Large intestine (tissue), 3 donors: ENCODE measurements around the gene CSTA. TPM values are rescaled to one million over a fixed set of nuclear protein-coding genes. Genes with fewer than 3 reads are reported as not detected.
"Not testable (repeated sequence)": the region's sequence is repeated elsewhere in the genome, so short reads cannot be mapped to it uniquely, and the experiment has no call there.

ENCODE experiments used
- DNase-seq, 2 donors: peaks; one replicate each; pipeline versions ENCODE4 v3.0.0 to v3.0.0-alpha.2; 2013
- H3K27ac ChIP-seq: one replicate; pipeline ENCODE4 v1.5.1; 2013; ENCODE audit warnings: low read length
- H3K27me3 ChIP-seq: 2 replicates; pipeline ENCODE4 v1.6.1; 2013; ENCODE audit warnings: low read length; ENCODE audit not compliant: control insufficient read depth, insufficient read depth
- H3K36me3 ChIP-seq: 2 replicates; pipeline ENCODE4 v1.6.1; 2013; ENCODE audit warnings: low read length; ENCODE audit not compliant: control insufficient read depth, insufficient read depth
- H3K4me1 ChIP-seq: one replicate; pipeline ENCODE4 v1.6.1; 2013; ENCODE audit warnings: low read length; ENCODE audit not compliant: control insufficient read depth, insufficient read depth
- H3K4me3 ChIP-seq: one replicate; pipeline ENCODE4 v1.5.1; 2013; ENCODE audit warnings: low read length
- H3K9me3 ChIP-seq: one replicate; pipeline ENCODE4 v1.6.1; 2013; ENCODE audit warnings: mild to moderate bottlenecking, low read depth, low read length, moderate library complexity; ENCODE audit not compliant: control insufficient read depth
- WGBS: methylation state at CpG from one replicate; pipeline ENCODE4 v1.1.5; 2013; ENCODE audit warnings: low lambda C conversion rate; ENCODE audit not compliant: insufficient coverage; 5-methylcytosine and 5-hydroxymethylcytosine counted together
- polyA plus RNA-seq: library from polyadenylated mRNA; unstranded; fragments of 120-200 nt; gene quantifications from one replicate; pipeline ENCODE4 v1.2.1, GENCODE V29; 2013

Gene CSTA
- polyA plus RNA-seq, 1 donor = 1.2 TPM

GRCh38 chr3:122353215-122353614 lies 28.2 kb downstream of the CSTA start:
- no CpG with 5 or more reads among the region's 2 CpGs for WGBS
- Histone ChIP-seq H3K4me3 (no peak overlapping the region), H3K36me3 (peaks cover under 1% of the 10 kb centered on the region), H3K27me3 (no peaks in the 10 kb centered on the region), H3K27ac (no peak overlapping the region), H3K9me3 (no peaks in the 10 kb centered on the region), H3K4me1 (no peaks in the 10 kb centered on the region)
- DNase-seq = no peak

- no CpG with 5 or more reads among the region's 1 CpG for WGBS
Observed at GRCh38 chr3:122353893-122354401, 28.9 kb downstream of the CSTA start.

GRCh38 chr3:122355612-122356011 lies 30.6 kb downstream of the CSTA start:
- 51% methylated on average over 4 of the region's 4 CpGs for WGBS
- H3K36me3 ChIP-seq = peaks cover 7% of the 10 kb centered on the region
- no peak overlapping the region for H3K4me3 ChIP-seq
- H3K27me3 ChIP-seq = no peaks in the 10 kb centered on the region
- no peaks in the 10 kb centered on the region for H3K9me3 ChIP-seq
- H3K27ac ChIP-seq = no peak overlapping the region
- no peaks in the 10 kb centered on the region for H3K4me1 ChIP-seq
- DNase-seq = no peak

More at GRCh38 chr3:122353893-122354401, 28.9 kb downstream of the CSTA start:
- no peak for DNase-seq
- Histone ChIP-seq H3K4me3 (no peak overlapping the region), H3K27me3 (no peaks in the 10 kb centered on the region), H3K4me1 (no peaks in the 10 kb centered on the region), H3K27ac (no peak overlapping the region), H3K9me3 (no peaks in the 10 kb centered on the region), H3K36me3 (peaks cover 7% of the 10 kb centered on the region)

- DNase-seq = peak; percentile 33 to 37
- Histone ChIP-seq H3K4me3 (no peak overlapping the region), H3K36me3 (peaks cover 7% of the 10 kb centered on the region), H3K27ac (no peak overlapping the region), H3K4me1 (peaks cover 6% of the 10 kb centered on the region), H3K27me3 (no peaks in the 10 kb centered on the region), H3K9me3 (no peaks in the 10 kb centered on the region)
- no CpG with 5 or more reads among the region's 4 CpGs for WGBS
Observed at GRCh38 chr3:122356402-122356801, 31.4 kb downstream of the CSTA start.

- no peaks in the 10 kb centered on the region for H3K9me3 ChIP-seq
- no peak overlapping the region for H3K4me3 ChIP-seq
- 100% methylated on average over 1 of the region's 2 CpGs for WGBS
- DNase-seq = no peak
- no peaks in the 10 kb centered on the region for H3K27me3 ChIP-seq
- H3K36me3 ChIP-seq = peaks cover 7% of the 10 kb centered on the region
- H3K27ac ChIP-seq = no peak overlapping the region
- peaks cover 15% of the 10 kb centered on the region for H3K4me1 ChIP-seq
Observed at GRCh38 chr3:122357828-122358702, 33.0 kb downstream of the CSTA start.

- H3K27me3 ChIP-seq = no peaks in the 10 kb centered on the region
- no peaks in the 10 kb centered on the region for H3K9me3 ChIP-seq
- no peak overlapping the region for H3K27ac ChIP-seq
- DNase-seq = no peak
- WGBS = no CpG with 5 or more reads among the region's 2 CpGs
- H3K4me3 ChIP-seq = no peak overlapping the region
- H3K4me1 ChIP-seq = peaks cover 21% of the 10 kb centered on the region
- H3K36me3 ChIP-seq = peaks cover 7% of the 10 kb centered on the region
Observed at GRCh38 chr3:122358703-122359032, 33.6 kb downstream of the CSTA start.

GRCh38 chr3:122362026-122362425 lies 37.0 kb downstream of the CSTA start:
- peak overlapping the region; percentile 24 for H3K27ac ChIP-seq
- H3K4me1 ChIP-seq = peaks cover 41% of the 10 kb centered on the region
- no peaks in the 10 kb centered on the region for H3K27me3 ChIP-seq
- no peaks in the 10 kb centered on the region for H3K9me3 ChIP-seq
- peak in 1 of 2 donors; percentile 44 for DNase-seq
- H3K4me3 ChIP-seq = no peak overlapping the region
- 20% methylated on average over 1 of the region's 2 CpGs for WGBS
- H3K36me3 ChIP-seq = peaks cover 11% of the 10 kb centered on the region

GRCh38 chr3:122364490-122364889 lies 39.4 kb downstream of the CSTA start:
- DNase-seq = peak in 1 of 2 donors; percentile 11
- no CpG with 5 or more reads among the region's 2 CpGs for WGBS
- no peak overlapping the region for H3K4me3 ChIP-seq
- H3K4me1 ChIP-seq = peaks cover 41% of the 10 kb centered on the region
- peaks cover 7% of the 10 kb centered on the region for H3K36me3 ChIP-seq
- H3K27ac ChIP-seq = peak overlapping the region; percentile 61
- H3K27me3 ChIP-seq = no peaks in the 10 kb centered on the region
- H3K9me3 ChIP-seq = no peaks in the 10 kb centered on the region

- peaks cover 41% of the 10 kb centered on the region for H3K4me1 ChIP-seq
- H3K36me3 ChIP-seq = peaks cover 11% of the 10 kb centered on the region
- H3K4me3 ChIP-seq = no peak overlapping the region
- peak in 1 of 2 donors; percentile 4 for DNase-seq
- H3K9me3 ChIP-seq = no peaks in the 10 kb centered on the region
- peak overlapping the region; percentile 61 for H3K27ac ChIP-seq
- 67% methylated on average over 1 of the region's 1 CpG for WGBS
- H3K27me3 ChIP-seq = no peaks in the 10 kb centered on the region
Observed at GRCh38 chr3:122365073-122365472, 40.0 kb downstream of the CSTA start.

GRCh38 chr3:122365582-122366378 lies 40.7 kb downstream of the CSTA start:
- H3K27ac ChIP-seq = peak overlapping the region; percentile 69
- not testable (repeated sequence) for H3K27me3 ChIP-seq, H3K9me3 ChIP-seq, H3K4me3 ChIP-seq
- peaks cover 41% of the 10 kb centered on the region for H3K4me1 ChIP-seq
- WGBS = no CpG with 5 or more reads among the region's 10 CpGs
- H3K36me3 ChIP-seq = peaks cover 11% of the 10 kb centered on the region
- peak; percentile 87 to 96 for DNase-seq
